NCI-H2107 treated with DMSO at 0.1 percent for 48 hours (cell line): ENCODE results near the gene CLSTN1.

Source experiments
- DNase-seq: peaks from one replicate; lab custom pipeline; 2025; ENCODE audit not compliant: unreplicated experiment; lab: John Stamatoyannopoulos, UW

CLSTN1 gene

DNA sequence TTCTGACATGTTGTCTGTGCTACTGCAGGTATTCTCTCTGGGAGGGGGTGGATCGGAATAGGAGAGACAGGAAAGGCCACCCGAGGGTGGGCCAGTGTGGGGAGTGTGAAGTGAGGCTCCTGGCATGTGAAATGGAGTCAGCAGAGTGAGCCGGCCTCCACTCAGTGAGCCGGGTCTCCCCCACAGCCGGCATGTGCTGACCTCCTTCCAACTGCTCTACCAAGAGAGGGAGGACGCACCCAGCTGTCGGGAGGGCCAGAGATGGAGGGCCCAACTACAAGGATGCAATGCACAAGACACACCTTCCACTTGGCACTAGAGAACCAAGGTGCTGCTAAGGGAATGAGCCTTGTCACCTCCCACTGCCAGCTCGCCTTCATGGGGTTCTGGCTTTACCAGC is 28.2 kb upstream of the CLSTN1 start:
- DNase-seq = no peak

DNA sequence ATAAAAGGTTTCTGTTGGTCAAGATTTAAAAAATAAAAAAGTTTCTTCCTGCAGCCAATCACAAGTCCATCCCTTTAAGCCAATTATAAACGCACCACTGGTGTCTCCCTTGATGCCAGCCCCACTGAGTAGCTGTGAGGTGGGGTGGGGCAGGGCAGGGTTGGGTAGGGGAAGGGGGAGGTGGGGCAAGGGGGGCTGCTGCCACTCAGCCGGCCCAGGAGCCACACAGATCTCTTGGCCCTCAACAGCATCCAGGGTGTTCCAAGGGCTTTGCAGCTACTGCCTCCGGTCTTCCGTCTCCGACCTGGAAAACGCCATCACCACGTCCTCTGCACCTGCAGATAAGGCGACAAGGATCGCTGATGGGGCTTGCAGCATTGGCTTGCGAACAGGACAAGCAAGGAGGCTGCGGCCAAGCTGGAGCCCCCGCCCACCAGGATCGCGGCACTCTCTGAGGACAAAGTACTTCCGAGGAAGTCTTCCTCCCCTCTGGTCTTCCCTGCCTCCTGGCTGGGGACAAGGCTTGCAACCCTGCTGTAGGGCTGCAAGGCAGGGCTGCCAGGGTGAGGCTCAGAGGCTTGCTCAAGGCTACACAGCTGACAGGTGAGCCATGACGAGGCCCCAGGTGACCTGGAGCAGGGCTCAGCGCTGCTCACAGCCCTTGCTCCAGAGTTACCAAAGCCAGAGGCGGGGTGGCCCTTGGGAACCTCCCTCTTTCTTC is 26.8 kb upstream of the CLSTN1 start:
- no peak for DNase-seq

DNA sequence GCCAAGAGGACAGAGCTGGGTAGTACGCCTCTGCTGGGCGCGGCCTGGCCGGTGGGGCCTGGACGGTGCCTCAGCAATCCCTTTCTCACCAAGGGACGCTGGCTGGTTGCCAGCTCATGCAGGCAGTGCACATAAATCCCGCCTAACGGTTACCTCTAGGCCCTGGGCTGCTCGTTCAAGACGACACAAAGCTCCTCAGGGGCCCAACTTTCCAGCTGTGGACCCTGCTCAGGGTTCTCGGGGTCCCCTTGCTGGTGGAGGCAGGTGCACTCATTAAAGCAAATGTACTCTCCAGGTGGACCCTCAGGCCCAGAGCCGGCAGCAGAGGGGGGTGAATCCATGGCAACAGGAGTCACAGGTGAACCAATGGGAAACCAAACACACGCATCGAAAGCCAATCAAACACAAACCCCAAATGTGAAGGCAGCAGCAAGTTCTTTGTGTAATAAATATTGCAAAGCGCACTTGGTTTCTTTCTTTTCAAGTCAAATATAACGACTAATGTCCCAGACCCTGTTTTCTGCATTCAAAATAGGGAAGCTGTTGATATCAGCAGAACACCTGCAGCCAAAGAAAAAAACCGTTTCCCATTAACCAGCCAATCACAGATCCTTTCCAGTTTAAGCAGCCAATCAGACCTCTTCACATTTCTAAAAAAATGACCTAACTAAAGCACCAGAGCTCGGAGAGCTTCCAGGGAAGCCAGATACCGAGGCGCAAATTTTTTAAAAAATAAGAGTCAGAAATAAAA is 26.1 kb upstream of the CLSTN1 start:
- no peak for DNase-seq

DNA sequence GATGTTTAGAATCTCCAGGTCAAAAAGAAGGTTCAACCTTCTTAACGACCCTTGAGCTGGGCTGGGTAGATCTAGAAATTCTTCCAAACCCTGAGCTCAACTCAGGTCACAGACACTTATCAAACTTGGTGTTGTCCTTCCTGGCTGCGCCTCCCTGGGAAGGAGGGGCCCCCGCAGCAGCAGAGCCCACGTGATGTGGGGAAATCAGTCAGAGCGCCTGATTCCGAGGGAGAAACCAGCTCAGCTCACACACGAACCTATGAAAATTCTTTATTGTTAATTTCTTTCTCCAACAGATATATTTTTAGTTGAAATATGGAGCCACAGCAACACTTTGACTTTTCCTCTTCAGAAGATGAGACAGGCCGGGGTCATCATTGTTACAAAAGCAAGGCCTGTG is 24.3 kb upstream of the CLSTN1 start:
- no peak for DNase-seq

DNA sequence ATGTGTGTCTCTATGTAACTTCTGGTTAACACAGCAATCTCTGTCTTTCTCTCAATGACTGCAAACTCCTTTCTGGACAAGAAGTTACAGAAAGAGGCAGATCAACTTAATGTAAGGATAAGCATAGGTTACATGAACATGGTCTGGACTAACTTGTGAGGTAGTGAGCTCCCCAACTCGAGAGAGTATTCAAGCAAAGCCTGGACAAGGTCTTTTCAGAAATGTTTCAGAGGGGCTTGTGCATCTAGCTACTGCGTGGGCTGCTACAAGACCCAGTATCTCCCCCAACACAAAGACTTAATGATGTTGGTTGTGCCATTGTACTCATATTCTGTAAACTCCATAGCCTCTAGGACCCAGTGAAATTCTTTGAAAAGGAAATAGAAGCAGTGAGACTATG is 23.5 kb upstream of the CLSTN1 start:
- no peak for DNase-seq

DNA sequence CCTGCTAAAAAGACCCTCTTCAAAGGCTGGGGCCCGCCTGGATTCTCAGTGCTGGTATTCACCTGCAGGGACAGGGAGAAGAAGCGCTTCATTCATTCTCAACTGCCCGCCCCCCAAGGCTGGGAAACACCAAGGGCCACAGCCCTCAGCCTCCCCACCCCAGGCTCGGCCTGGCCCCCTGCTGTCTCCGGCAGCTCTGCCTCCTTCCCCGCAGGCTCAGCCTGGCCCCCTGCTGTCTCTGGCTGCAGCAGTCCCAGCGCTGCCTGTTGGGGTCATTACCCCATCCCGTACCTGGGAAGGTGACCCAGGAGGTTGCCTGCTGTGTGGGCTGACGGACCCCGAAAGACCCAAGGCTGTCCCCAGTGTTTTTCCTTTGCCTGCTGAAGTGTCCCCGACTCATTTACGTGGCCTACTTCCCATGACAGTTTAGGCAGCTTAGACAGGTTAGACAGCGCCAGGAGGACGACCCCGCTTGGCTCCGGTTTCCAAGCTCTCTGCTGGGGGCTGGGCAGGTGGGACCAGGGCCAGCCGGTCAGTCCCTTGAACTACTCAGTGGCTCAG is 22.9 kb upstream of the CLSTN1 start:
- no peak for DNase-seq

DNA sequence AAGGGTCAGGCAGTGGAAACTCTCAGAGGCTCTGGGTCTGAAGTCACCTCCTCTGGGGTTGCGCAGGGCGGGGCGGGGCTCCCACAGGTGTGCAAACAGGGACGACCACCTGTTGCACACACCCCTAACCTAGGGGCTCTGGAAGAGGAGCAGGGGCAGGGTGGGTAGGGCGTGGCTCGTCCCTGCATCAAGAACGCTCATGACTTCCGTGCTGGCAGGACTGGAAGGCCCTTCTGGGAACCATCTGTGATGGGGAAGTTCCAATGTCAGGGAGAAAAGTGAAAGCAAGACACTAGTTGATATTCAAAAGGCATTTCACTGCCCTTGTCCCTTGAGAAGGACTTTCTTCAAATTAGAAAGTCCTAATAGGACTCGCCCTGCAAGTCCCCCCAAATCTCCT is 22.1 kb upstream of the CLSTN1 start:
- no peak for DNase-seq

DNA sequence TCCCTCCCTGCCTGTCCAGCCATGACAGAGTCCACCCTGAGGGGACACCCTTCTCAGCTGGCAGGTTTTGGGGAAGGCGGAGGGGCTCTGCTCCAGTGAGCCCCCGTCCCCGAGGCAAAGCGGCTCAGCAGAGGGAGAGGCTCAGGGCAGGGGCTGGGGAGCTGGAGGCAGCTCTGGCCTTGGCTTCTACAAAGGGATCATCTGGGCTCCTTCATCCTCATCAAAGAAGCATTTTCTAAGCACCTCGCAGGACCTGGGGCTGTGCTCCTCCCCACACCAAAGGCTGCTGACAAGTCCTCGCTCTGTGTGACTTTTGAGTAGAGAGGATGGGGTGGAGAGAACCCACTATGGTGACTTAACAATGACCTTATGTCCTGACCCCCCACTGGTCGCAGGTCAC is 21.0 kb upstream of the CLSTN1 start:
- no peak for DNase-seq

DNA sequence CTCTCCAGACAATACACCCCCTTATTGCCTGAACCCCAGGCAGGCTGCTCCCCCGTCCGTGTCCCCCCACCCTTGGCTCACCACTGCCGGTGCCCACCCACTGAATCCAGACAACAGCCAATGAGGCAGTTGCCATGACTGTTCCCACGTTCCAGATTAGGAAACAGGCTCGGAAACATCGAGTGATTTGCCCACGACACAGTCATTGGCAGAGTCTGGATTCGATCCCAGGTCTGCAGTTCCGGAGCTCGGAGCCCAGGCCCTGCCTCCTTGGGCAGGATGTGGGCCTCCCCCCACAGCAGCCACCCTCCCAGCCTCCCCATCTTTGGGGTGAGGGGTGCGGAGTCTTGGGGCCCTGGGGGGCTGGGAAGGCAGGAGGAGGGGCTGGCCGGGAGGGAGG is 20.3 kb upstream of the CLSTN1 start:
- no peak for DNase-seq

DNA sequence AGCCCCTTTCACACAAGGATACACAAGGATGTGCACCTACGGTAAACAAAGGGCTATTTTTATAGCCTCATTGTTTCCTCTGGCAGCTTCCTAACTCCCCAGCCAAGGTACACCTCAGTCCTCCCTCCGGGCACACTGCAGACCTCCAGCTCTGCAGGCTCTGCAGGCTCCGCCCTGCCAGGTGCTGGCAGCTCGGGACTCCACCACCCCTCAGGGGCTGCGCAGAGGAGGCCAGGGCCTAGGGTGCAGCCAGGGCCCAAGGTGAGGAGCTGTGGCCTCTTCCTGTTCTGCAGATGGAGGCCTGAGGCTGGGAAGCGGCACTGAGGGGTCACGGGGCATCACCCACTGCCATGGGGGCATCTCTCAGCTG is 19.8 kb upstream of the CLSTN1 start:
- no peak for DNase-seq

DNA sequence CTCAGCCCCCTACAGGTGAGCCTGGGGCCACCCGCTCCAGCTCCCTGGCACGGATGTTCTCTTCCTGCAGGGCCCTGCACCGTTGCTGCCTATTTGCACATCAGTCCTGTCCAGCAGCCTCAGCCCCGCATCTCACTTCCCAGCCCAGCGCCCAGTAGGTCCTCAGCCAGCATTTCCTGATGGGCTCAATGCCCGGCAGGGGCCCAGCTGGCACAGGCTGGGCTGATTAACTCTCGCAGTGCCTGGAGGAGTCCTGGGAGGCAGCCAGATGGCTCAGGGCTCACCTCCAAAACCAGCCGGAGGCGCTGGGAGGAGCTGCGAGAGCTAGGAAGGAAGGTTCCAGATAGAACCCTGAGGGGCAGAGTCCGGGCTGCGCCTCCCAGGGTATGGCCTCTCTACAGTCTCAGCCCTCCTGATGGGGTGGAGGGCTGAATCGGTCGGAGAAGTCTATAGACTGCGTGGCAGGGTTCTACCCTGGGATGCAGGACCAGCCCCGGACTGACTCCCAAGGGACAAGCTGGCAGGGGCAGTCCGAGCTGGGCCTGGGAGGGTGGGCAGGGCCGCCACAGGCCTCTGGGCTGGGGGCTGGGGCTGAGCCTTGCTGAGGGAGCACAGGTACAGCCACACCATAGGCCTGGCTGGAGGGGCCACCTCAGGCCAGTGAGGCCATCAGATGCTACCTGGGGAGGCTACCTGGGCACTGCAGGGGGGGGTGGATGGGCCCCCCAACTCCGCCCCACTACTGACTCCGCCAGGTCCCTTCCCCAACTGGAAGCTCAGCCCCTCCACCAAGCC is 19.2 kb upstream of the CLSTN1 start:
- DNase-seq = no peak

DNA sequence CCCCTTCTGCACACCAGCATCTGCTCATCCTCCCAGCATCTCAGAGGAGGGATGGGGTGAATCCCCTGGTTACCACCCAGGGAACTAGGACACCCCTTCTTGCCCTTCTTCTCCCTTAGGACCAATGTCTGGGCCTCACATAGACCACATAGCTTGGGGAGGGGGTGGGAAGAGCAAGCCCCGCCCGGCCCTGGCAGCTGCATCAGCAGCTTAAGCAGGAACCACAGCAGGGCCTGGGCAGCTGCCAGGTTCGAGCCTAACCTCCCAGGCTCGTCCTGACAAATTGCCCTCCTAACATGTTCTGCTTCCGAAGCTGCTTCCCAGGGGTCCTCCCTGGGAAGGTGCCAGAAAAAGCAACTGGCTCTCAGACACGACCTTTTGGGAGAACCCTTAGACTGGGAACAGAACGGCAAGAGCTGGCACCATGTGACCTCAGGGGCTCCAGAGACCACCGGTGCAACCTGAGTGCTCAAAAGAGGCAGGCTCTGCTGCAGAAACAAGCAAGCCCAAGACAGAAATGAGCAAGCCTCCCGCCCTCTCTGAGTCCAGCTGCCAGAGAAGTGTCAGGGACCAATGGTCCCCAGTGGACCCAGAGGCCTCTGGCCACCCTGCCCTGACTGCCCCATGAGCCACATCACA is 18.4 kb upstream of the CLSTN1 start:
- DNase-seq = no peak

DNA sequence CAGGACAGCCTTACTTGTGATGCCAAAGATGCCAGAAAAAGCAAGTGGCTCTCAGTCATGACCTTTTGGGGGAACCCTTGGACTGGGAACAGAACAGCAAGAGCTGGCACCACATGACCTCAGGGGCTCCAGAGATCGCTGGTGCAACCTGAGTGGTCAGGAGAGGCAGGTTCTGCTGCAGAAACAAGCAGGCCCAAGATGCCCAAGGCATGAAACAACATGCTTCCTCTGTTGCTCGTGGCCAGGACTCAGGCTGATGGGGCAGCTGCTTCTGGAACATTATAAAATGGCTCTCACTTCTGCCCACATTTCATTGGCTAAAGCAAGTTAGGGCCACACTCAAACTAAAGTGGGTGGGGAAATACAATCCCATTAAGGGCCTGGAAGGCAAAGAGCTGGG is 17.7 kb upstream of the CLSTN1 start:
- no peak for DNase-seq

DNA sequence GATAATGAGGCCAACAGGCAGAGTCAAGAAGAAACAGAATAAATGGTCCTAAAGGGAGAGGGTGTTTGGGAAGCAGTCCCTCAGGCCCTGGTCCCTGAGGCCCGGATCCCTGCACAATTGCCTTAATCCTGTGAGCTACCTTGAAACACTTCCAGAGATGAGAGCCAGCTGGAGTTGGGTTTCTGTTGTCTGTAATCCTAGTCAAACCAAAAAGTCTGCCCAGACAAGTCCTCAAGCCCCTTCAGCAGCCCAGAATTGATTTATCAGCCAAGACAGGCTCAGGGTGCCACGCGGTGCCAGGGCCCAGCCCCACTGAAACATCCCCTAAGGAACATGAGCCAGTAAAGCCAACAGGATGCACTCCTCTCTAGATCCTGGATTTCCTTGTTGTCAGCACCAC is 16.4 kb upstream of the CLSTN1 start:
- peak; percentile 26 for DNase-seq

DNA sequence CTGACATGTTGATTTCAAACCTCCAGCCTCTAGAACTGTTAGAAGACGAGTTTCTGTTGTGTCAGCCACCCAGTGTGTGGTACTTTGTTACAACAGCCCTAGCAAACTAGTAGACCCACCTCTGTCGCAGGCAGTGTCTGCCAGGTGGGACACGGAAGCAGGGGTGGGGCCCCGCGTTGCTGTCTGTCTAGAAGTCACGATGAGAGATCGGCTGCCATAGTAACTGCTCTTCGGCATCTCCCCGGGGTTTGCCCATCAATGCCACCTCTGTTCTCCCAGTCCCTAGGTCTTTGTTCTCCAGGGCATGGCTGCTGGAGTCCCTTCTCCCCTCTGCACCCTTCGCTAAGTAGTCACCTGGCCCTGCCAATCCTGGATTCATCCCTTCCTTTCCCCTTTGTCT is 15.2 kb upstream of the CLSTN1 start:
- DNase-seq = no peak

DNA sequence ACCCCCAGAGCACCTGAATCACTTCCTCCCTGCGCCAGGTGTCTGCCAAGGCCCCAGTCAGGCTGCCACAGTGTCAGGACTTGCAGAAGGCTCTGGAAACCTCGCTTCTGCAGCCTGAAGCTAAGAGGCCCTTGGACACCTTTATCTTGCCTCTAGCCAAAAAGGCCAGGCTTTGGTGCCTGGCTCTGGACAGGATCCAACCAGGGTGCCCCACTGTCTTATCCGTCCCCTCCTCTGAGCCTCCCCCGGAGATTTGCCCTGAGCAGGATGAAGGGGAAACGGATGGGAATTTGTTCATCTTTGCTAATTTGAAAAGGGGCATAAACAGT is 12.8 kb upstream of the CLSTN1 start:
- DNase-seq = no peak

DNA sequence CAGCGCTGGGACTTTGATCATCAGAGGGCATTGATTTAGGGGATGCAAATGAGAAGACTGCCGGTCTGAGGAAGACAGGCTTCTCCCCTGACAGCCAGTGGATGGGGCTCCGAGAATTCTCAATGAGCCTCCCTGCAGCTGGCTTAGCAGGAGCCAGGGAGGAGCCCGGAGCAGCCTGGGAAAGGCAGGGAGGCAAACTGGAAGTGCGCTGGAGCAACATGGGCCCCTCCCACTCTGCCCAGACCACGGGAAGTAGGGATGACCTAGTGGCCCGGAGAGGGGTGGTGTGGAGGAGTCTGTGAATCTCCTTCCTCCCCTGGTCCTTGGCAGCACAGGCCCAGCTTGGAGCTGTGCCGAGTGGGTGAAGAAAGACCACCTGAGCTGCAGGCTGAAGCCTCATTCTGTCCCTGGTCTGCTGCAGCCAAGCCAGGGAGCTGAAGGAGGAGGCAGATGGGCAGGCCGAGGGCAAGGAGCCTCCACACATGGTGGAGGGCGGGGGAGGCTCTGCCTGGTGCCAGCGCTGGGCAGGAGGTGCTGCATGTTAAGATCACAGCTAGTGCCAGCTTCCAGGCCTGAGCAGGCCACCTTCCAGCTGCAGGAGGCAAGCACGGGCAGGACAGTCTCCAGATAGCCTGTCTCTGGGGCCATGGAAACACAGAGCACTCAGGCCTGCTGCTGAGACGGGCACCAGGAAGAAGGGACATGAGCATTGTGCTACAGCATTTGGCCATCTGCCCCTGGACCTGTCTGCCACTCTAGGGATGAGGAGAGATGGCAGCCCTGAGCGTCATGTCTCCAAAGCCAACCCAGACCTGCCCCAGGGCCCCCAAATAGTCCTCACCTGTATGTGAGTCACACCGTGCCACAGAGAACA is 12.2 kb upstream of the CLSTN1 start:
- DNase-seq = no peak

DNA sequence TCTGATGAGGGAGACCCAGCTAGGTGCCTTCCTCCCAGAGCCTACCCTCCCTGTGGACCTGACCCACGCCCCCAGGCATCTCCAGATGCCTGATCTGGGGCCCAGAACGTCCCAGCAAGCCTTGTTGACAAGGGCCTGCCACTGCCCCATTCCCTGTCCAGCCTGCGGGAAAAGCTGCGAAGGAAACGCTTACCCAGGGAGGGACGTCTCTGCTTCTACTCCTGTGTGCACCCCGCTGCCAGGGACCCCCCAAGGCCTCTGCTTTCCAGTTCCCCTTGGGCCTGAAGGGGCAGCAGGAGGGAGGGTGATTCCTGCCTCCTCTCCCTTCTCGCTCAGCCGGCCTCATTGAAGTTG is 11.6 kb upstream of the CLSTN1 start:
- no peak for DNase-seq

DNA sequence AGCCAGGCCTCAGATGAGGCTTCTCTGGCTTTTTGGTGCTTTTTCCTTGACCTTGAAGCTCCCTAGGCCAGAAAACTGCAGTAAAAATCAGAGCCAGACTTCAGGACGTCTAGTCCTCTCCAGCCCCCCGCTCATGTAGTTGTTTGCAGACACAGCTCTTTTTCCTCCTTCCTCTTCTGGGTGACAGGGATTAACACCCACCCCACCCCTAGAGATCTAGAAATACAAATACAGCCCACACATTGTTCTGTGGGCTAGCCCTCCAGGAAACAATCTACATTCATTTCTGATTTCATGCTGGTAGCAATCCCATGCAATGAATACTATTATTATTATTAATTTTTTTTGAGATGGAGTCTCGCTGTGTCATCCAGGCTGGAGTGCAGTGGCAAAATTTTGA is 9.9 kb upstream of the CLSTN1 start:
- no peak for DNase-seq

DNA sequence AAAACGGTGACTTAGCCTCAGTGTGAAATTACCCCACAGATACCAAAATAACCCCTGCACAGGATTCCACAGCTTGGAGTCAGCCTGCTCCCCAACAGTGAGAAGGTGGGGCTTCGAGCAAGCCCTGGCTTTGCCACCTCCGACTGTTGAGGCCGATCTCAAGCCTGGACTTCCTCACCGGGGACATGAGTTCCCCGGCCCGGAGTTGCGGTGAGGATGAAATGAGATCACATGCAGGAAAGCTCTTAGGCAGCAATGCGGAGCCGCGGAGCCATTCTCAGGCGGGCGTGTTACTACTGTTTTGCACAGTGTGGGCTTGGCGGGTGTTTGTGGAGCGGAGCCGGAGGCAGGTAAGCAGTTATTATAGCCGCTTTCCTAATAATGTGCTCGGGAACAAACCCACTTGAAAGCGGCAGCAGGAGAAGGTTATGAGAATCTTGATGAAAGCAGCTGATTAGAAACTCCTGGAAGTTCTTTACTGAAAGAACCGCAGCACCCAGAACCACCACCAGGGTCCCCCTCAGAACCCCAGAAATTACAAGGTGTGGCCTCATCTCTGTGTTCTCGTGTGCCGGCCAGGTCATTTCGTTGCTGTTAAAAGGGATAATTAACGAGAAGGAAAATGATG is 3.9 kb upstream of the CLSTN1 start:
- DNase-seq = no peak
